Limb (tissue), 2 donors: ENCODE results near the gene NR2F1-AS1.
A peak's percentile ranks its signal among the peaks of the same experiment; 100 is the strongest.

Source experiments
- DNase-seq, 2 donors: peaks; one replicate each; pipeline ENCODE4 v3.0.0-alpha.2; 2016; ENCODE audit errors: extremely low spot score in 2 of 2

Gene NR2F1-AS1

GRCh38 chr5:93603078-93603792 is 22.2 kb upstream of the NR2F1-AS1 start:
- no peak for DNase-seq

DNA sequence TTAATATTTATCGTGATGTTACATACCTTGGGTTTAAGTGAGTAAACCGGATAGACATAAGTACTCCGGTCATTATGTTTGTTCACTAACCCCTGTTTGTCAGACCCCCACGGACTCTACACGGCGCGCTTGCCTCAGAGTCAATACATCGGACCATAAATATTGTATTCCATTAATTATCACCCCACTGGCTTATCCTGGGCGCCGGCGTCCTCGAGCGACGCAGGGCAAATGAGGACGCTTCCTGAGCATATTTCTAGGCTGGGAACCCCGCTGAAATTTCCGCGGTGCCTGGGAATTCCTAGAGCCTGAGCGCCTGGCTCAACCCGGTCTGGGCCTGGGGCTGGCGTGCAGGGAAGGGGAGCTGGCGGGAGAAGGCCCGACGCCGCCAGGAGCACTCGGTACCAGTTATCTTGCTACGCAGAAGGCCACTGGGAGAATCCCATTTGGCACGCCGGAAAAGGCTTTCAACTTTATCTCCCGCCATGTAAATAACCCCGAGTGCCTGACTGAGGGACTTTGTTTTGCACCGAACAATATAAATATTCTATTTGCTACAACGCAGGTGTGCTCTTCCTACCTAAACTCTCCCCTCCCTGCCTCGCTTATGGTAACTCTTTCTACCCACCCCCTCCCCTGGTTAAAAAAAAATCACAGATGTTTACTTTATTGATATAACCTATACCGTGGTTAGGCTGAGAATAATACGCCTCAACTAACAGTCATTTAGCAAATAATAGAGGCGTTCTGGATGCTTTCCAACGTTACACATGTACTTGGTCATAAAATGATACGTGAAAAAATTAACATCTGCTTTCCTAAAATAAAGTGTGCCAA is 21.4 kb upstream of the NR2F1-AS1 start:
- peak in 1 of 2 donors; percentile 57 for DNase-seq

DNA sequence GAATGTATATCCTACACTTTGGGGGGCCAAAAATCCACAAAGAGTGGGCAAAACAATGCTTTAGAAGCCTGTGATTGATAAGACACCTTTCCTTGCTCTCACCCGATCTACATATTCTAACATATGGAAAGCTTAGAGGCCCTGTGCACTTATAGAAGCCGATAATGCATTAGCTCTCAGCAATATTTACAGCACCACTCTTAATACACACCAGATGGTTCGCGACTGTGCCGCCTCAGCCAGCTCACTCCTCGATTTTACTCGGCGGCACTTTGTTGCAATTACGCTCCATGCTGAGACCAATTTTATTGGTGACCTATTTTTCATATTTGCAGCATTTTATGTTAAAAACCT is 20.8 kb upstream of the NR2F1-AS1 start:
- peak in 1 of 2 donors; percentile 45 for DNase-seq

GRCh38 chr5:93601071-93601801 is 20.2 kb upstream of the NR2F1-AS1 start:
- DNase-seq = no peak

DNA sequence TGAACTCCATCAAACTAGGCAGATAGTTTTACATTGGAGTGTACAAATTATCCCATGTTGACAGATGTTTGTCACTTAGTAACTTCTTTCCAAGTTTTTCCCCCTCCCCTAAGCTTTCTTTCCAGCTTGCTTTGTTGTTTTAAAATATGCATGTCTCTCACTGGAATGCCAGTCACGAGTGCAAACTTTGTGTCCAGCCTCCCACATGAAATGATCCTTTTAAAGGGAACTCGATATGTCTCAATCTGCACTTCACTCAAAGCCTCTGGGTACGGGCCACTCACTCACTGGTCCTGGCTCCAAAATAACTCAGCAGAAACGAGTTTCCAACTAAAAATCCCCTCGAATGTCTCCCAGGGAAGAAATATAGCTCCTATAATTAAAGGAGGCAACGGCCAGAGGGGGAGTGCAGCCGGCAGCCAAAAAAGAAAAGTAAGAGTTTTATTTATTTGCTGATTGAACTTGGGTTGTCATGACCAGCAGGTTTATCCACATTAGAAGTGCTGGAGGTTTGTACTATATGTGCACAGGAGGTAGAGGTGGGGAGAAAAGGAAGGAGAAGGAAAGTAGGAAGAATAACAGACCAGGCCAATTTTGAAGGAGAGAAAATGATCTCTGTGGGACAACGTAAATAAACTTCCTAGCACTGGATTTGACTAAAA is 19.5 kb upstream of the NR2F1-AS1 start:
- no peak for DNase-seq

DNA sequence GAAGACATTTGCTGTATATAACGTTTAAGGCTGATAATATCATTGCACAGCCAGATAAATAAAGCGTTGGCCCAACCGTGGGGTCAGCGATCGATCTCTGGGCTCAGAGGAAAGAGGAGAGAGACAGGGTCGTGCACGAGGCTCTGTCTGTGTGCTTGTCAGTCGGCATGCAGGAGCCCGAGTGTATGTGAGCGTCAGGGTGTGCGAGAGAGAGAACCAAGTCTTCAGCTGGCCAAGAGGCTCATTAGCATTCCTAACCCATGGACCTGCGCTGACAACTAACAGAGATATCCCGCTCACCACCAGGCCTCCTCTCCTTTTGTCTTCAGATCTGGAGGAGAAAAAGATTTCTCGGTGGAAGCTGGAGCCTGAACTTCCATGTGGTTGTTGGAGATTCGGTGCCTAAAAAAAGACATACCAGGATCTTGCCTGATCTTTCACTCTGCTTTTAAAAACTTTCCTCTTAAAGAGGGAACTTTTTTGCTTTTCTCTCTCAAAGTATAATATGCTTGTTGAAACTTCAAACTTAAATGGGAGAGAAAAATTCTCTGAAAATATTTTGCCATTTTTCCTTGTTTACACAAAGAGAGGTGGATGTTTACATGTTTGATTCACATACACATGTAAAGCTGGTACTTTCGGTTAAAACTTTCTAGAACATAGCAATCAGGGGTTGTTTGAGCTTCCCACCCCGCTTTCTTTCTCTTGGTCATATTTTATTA is 18.5 kb upstream of the NR2F1-AS1 start:
- DNase-seq = peak in 1 of 2 donors; percentile 58

GRCh38 chr5:93599001-93599379 is 18.0 kb upstream of the NR2F1-AS1 start:
- peak in 1 of 2 donors; percentile 44 for DNase-seq

GRCh38 chr5:93598091-93599000 is 17.3 kb upstream of the NR2F1-AS1 start:
- peak in 1 of 2 donors; percentile 54 for DNase-seq

GRCh38 chr5:93596676-93597490 is 15.9 kb upstream of the NR2F1-AS1 start:
- DNase-seq = peak in 1 of 2 donors; percentile 38

DNA sequence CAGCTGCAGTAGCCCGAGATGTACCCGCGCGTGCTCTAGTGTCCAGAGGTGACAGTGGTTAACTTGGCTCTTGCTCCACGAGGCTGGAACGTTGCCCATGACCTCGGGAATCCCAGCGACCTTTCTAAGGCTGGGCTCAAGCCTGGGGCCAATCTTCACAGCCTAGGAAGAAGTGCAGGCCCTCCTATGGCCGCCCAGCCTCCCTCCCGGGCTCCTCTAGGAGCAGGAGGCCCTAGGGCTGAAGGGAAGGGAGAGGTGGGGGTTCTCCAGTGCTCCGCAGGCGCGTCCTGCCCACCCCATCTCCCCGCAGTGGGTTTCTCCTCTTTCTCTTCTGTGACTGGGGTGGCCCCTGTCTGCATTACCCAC is 15.3 kb upstream of the NR2F1-AS1 start:
- DNase-seq = peak in 1 of 2 donors; percentile 30

DNA sequence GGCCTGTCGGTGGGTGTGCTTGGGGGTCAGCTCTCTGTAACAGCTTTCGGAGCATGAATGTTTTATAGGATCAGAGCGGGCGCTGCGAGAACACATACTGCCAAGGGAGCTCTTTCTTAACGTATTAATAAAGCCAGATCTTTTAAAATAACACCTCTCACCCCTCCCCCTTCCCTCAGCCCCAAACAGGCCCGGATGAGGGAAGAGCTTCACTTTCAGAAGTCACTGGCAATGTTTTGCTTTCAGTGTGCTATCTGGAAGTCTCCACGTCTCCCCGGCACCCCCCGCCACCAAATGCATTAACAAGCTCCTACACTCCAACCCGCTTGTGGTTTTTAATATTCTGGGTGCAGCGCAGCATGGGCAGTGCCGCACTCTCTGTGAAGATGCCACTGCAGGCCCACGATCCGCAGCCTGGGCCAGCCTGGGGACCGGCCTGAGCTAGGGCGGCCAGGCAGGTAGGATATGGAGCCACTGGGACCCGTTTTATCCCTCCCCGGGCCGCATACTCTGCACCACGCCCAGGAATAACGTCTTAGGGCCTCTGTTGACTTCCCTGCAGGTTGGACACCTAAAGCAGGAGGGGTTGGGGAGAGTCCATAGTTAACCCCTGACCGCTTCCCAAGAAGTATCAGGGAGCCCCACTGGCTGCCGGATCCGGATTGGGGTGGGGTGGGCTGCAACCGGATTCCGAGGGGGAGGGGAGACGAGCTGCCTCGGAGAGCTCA is 14.6 kb upstream of the NR2F1-AS1 start:
- peak in 1 of 2 donors; percentile 37 for DNase-seq

- DNase-seq = peak in 1 of 2 donors; percentile 51
Measured at GRCh38 chr5:93594591-93595419, 13.8 kb upstream of the NR2F1-AS1 start.

DNA sequence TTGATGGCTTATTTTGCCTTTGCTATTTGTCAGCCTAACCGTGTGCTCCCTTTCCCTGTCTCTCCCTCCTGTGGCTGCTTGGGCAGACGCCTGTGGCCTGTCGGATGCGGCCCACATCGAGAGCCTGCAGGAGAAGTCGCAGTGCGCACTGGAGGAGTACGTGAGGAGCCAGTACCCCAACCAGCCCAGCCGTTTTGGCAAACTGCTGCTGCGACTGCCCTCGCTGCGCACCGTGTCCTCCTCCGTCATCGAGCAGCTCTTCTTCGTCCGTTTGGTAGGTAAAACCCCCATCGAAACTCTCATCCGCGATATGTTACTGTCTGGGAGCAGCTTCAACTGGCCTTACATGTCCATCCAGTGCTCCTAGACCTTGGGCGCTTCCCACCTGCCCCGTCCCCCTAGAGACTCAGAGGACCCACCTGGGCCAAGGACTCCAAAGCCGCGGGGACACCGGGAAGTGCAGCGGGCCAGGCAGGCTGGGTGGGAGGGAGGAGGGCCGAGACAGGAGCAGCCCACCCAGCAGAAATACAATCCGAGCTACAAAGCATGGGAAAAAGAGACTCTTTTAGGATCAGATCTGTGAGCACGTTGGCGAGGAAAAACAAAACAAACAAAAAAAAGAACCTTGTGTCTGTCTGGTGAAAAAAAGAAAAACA is 12.6 kb upstream of the NR2F1-AS1 start:
- peak in 1 of 2 donors; percentile 47 for DNase-seq

DNA sequence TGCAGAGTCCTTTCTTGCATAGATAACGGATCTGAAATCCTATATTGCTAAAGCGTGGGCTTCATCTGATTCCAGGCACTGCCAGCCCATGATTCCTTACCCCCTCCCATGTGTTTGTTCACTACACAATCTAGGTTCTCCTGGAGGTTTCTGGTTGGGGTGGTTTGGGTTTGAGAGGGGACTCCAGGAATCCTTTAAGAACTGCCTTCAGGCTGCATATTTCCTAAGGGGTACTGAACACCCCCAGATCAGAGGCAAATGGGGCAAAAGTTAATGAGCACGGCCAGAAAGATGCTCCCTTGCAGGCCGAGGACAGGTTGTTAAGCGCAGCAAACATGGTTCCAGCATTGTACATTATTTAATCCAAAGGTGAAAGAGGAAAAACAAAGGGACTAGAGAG is 11.9 kb upstream of the NR2F1-AS1 start:
- DNase-seq = no peak

GRCh38 chr5:93591323-93591945 is 10.4 kb upstream of the NR2F1-AS1 start:
- no peak for DNase-seq

- DNase-seq = no peak
Measured at GRCh38 chr5:93590493-93590892, 9.5 kb upstream of the NR2F1-AS1 start.
